ENCODE measurements around the gene C1QTNF6. TPM values are rescaled to one million over a fixed set of nuclear protein-coding genes. Genes with fewer than 3 reads are reported as not detected.

The C1QTNF6 gene
- total and polyA plus RNA-seq, 10 of the 15 experiments (the other 5 are each of a cell fraction or from before 2014, with no cell fraction given): 0.16 to 4.1 (median 1.3) TPM

DNA sequence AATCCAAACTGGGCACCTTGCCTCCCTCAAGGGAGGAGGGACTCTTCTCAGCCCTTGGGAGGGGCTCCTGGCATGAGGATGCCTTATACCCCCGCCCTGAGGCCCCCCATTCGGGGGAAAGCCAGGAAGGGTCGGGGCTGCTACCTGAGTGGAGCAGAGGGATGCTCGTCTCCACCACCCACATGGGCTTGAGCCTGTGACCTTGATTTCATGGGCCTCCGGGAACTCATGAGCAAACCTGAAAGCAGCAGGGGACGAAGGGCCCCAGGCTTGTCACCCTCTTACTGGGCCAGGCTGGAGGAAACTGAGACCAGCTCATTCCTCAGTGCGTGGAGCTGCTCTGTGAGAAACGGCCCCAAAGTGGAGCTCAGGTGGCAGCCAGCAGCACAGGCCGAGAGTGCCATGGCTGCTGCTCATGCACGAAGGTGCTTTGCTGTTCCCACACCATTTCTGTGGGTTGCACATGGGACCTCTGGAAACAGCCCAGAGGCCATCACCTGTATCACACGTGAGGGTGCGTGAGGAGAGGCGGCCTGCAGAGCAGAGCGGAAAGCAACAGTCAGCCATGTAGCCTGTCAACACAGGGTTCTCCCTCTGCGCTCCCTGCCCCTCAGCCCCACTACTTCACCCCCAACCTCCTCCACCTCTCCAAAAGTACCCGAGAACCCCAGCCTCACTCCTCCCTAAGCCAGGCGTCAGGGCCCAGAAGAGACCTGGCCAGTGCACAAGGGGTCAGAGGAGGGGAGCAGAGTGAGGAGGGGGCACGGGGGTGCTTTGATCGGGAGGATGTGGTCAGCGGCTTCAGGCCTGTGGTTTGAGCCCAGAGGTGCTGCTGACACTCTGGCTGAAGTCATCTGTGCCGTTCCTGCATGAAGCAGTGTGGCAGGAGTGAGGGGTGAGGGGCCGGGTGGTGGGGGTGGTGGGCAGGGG, 24.2 kb downstream of the C1QTNF6 start (continued):
- TF ChIP-seq MTA2 (IDR thresholded peaks at IDR 0.05; ENCODE audit: low read depth): peak; percentile 81
- peak; percentile 10; the same call in 1 of the 2 replicates for TF ChIP-seq SMC3 (IDR thresholded peaks at IDR 0.05; ENCODE audit: borderline replicate concordance, low read length)
- TF ChIP-seq SREBF1 (IDR thresholded peaks at IDR 0.05; ENCODE audit: low read length): no peak
- TF ChIP-seq SRF (IDR thresholded peaks at IDR 0.05; ENCODE audit: low read depth in 2 of 2, low read length in 2 of 2): peak in 1 of 2 experiments; percentile 70; a peak in 2 of 4 replicates
- peak; percentile 97 for TF ChIP-seq HDGF (IDR thresholded peaks at IDR 0.05)
- 0 out of 2 replicates have a peak, but pooled peaks have one; percentile 30 for TF ChIP-seq LARP7 (IDR thresholded peaks at IDR 0.05)
- TF ChIP-seq GATAD2B (conservative IDR thresholded peaks at IDR 0.05; ENCODE audit: low read depth): peak; percentile 91
- TF ChIP-seq SPI1 (IDR thresholded peaks at IDR 0.05; ENCODE audit: borderline replicate concordance, insufficient read depth, low read depth, low read length): no peak
- peak; percentile 39 for TF ChIP-seq KLF5 (IDR thresholded peaks at IDR 0.05; ENCODE audit: partially characterized antibody)
- TF ChIP-seq JUND (IDR thresholded peaks at IDR 0.05; ENCODE audit: low read depth, low read length): no peak; the same call in 1 of the 2 replicates
- TF ChIP-seq JUNB (IDR thresholded peaks at IDR 0.05): peak; percentile 84
- no peak; the same call in 1 of the 2 replicates for TF ChIP-seq USF2 (IDR thresholded peaks at IDR 0.05; ENCODE audit: borderline replicate concordance, low read depth, low read length)
- no peak for TF ChIP-seq HCFC1 (IDR thresholded peaks at IDR 0.05; ENCODE audit: low read length)
- peak; percentile 83 to 89 for TF ChIP-seq EP300 (IDR thresholded peaks at IDR 0.05; ENCODE audit: borderline replicate concordance in 1 of 2, control insufficient read depth in 1 of 2, low read depth in 2 of 2, low read length in 2 of 2)
- TF ChIP-seq PAX5 (IDR thresholded peaks at IDR 0.05; ENCODE audit: borderline replicate concordance, low read depth, low read length): peak; percentile 92
- TF ChIP-seq ZNF24 (IDR thresholded peaks at IDR 0.05): no peak
- peak; percentile 25; the same call in 1 of the 2 replicates for TF ChIP-seq MXI1 (IDR thresholded peaks at IDR 0.05; ENCODE audit: low read depth, low read length)
- TF ChIP-seq NBN (IDR thresholded peaks at IDR 0.05): peak; percentile 91
- TF ChIP-seq SUZ12 (IDR thresholded peaks at IDR 0.05; ENCODE audit: unreplicated experiment): no peak
- TF ChIP-seq, protein P1, sequence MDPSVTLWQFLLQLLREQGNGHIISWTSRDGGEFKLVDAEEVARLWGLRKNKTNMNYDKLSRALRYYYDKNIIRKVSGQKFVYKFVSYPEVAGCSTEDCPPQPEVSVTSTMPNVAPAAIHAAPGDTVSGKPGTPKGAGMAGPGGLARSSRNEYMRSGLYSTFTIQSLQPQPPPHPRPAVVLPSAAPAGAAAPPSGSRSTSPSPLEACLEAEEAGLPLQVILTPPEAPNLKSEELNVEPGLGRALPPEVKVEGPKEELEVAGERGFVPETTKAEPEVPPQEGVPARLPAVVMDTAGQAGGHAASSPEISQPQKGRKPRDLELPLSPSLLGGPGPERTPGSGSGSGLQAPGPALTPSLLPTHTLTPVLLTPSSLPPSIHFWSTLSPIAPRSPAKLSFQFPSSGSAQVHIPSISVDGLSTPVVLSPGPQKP (IDR thresholded peaks at IDR 0.05; ENCODE audit: low read depth, low read length): peak; percentile 20; the same call in 1 of the 2 replicates
- TF ChIP-seq, protein P2, sequence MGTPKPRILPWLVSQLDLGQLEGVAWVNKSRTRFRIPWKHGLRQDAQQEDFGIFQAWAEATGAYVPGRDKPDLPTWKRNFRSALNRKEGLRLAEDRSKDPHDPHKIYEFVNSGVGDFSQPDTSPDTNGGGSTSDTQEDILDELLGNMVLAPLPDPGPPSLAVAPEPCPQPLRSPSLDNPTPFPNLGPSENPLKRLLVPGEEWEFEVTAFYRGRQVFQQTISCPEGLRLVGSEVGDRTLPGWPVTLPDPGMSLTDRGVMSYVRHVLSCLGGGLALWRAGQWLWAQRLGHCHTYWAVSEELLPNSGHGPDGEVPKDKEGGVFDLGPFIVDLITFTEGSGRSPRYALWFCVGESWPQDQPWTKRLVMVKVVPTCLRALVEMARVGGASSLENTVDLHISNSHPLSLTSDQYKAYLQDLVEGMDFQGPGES (IDR thresholded peaks at IDR 0.05): no peak
- TF ChIP-seq, protein P3, sequence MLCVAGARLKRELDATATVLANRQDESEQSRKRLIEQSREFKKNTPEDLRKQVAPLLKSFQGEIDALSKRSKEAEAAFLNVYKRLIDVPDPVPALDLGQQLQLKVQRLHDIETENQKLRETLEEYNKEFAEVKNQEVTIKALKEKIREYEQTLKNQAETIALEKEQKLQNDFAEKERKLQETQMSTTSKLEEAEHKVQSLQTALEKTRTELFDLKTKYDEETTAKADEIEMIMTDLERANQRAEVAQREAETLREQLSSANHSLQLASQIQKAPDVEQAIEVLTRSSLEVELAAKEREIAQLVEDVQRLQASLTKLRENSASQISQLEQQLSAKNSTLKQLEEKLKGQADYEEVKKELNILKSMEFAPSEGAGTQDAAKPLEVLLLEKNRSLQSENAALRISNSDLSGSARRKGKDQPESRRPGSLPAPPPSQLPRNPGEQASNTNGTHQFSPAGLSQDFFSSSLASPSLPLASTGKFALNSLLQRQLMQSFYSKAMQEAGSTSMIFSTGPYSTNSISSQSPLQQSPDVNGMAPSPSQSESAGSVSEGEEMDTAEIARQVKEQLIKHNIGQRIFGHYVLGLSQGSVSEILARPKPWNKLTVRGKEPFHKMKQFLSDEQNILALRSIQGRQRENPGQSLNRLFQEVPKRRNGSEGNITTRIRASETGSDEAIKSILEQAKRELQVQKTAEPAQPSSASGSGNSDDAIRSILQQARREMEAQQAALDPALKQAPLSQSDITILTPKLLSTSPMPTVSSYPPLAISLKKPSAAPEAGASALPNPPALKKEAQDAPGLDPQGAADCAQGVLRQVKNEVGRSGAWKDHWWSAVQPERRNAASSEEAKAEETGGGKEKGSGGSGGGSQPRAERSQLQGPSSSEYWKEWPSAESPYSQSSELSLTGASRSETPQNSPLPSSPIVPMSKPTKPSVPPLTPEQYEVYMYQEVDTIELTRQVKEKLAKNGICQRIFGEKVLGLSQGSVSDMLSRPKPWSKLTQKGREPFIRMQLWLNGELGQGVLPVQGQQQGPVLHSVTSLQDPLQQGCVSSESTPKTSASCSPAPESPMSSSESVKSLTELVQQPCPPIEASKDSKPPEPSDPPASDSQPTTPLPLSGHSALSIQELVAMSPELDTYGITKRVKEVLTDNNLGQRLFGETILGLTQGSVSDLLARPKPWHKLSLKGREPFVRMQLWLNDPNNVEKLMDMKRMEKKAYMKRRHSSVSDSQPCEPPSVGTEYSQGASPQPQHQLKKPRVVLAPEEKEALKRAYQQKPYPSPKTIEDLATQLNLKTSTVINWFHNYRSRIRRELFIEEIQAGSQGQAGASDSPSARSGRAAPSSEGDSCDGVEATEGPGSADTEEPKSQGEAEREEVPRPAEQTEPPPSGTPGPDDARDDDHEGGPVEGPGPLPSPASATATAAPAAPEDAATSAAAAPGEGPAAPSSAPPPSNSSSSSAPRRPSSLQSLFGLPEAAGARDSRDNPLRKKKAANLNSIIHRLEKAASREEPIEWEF (IDR thresholded peaks at IDR 0.05; ENCODE audit: insufficient replicate concordance, low read depth, low read length): peak; percentile 62

Data from GM12878 (cell line).